Measurements from ENCODE around the gene CA10. TPM values are rescaled to one million over a fixed set of nuclear protein-coding genes. Genes with fewer than 3 reads are reported as not detected.

The CA10 gene
- total and polyA plus RNA-seq, 2 of the 4 experiments (the other 2 are of a cell fraction) = not detected

GRCh38 chr17:51683291-51683690, 475.2 kb downstream of the CA10 start:
- no peak overlapping the region for H2BK5ac ChIP-seq (ENCODE audit: low read depth, low read length, poor library complexity, severe bottlenecking)
- no peaks in the 10 kb centered on the region for H3K9me1 ChIP-seq (ENCODE audit: insufficient read depth, low read length)
- peaks cover 14% of the 10 kb centered on the region for H3K9me3 ChIP-seq (ENCODE audit: control insufficient read depth, insufficient read depth, low read length)
- no peaks in the 10 kb centered on the region for H4K20me1 ChIP-seq (ENCODE audit: insufficient read depth, low read length)
- WGBS, 2 experiments (ENCODE audit: extremely low coverage in 2 of 2, insufficient read length in 1 of 2) = no CpG with 5 or more reads among the region's 10 CpGs
- H4K91ac ChIP-seq (ENCODE audit: insufficient read depth, low read depth, low read length) = no peak overlapping the region
- ATAC-seq (ENCODE audit: low read depth) = no peak
- no peak overlapping the region for H3K4me2 ChIP-seq (ENCODE audit: low read depth, low read length)
- no peak overlapping the region for H3K56ac ChIP-seq (ENCODE audit: extremely low read depth, insufficient read depth, low read length)
- H2BK120ac ChIP-seq (ENCODE audit: low read depth, low read length) = no peak overlapping the region
- intact Hi-C loops (cut with micrococcal nuclease) = no loop called here
- no peak overlapping the region for H4K5ac ChIP-seq (ENCODE audit: low read depth, low read length)
- H3K4ac ChIP-seq (ENCODE audit: low read depth, low read length) = no peak overlapping the region
- H2AK9ac ChIP-seq (replicated peaks; ENCODE audit: low read depth, low read length, poor library complexity) = no peak overlapping the region
- no peaks in the 10 kb centered on the region for H3K4me1 ChIP-seq (ENCODE audit: control insufficient read depth, insufficient read depth, low read length)
- H4K8ac ChIP-seq (ENCODE audit: low read depth in 2 of 2, low read length in 2 of 2) = no peak overlapping the region
- dilution Hi-C loops (cut with HindIII; ENCODE audit: low sequenced_read_pairs, unreplicated experiment) = no loop called here
- no peak for DNase-seq
- no peak overlapping the region for H3K27ac ChIP-seq (ENCODE audit: insufficient read depth, low read length)
- TF ChIP-seq CEBPB (IDR thresholded peaks at IDR 0.05; ENCODE audit: low read depth, low read length) = no peak
- no peak for TF ChIP-seq SMC3 (IDR thresholded peaks at IDR 0.05; ENCODE audit: low read depth, low read length)
- no peak for TF ChIP-seq MXI1 (IDR thresholded peaks at IDR 0.05; ENCODE audit: borderline replicate concordance, low read depth, low read length)
- TF ChIP-seq POLR2A (IDR thresholded peaks at IDR 0.05; ENCODE audit: low read depth, low read length) = no peak
- no peak for TF ChIP-seq RCOR1 (IDR thresholded peaks at IDR 0.05; ENCODE audit: insufficient replicate concordance, low read length)
- TF ChIP-seq RAD21 (IDR thresholded peaks at IDR 0.05; ENCODE audit: low read length) = no peak
- TF ChIP-seq CHD1 (IDR thresholded peaks at IDR 0.05; ENCODE audit: low read depth, low read length) = no peak
- no peak for TF ChIP-seq MAZ (IDR thresholded peaks at IDR 0.05; ENCODE audit: borderline replicate concordance, low read depth, low read length)
- no peak overlapping the region for H3K23ac ChIP-seq (ENCODE audit: low read depth, low read length)
- H3K9ac ChIP-seq (ENCODE audit: low read depth, low read length) = no peak overlapping the region
- CTCF ChIA-PET = no interaction called here
- H3K18ac ChIP-seq (ENCODE audit: low read depth, low read length) = no peak overlapping the region
- H3K14ac ChIP-seq (replicated peaks; ENCODE audit: low read depth, low read length) = no peak overlapping the region
- POLR2A ChIA-PET (ENCODE audit: unreplicated experiment) = no interaction called here
- H3K4me3 ChIP-seq (ENCODE audit: insufficient read depth, low read depth, low read length) = no peak overlapping the region
- BruUV-seq (replicated peaks) = no TSS peak
- no peak overlapping the region for H2BK20ac ChIP-seq (ENCODE audit: low read depth, low read length)
- no peaks in the 10 kb centered on the region for H3K36me3 ChIP-seq (ENCODE audit: control insufficient read depth, insufficient read depth, low read length)
- no peak overlapping the region for H2AK5ac ChIP-seq (ENCODE audit: low read depth, low read length)
- no peaks in the 10 kb centered on the region for H3K27me3 ChIP-seq (ENCODE audit: control insufficient read depth, insufficient read depth, low read length)
- no peaks in the 10 kb centered on the region for H3K79me1 ChIP-seq (ENCODE audit: low read depth in 1 of 2, low read length in 2 of 2)
- H2BK15ac ChIP-seq (ENCODE audit: low read depth, low read length) = no peak overlapping the region
- in situ Hi-C loops (cut with MboI; ENCODE audit: low sequenced_read_pairs) = no loop called here
- H2AFZ ChIP-seq (replicated peaks; ENCODE audit: low read length, poor library complexity) = no peak overlapping the region
